GM19193 (cell line): ENCODE results near the gene JSRP1.

Source experiments
- POLR2A ChIP-seq: IDR thresholded peaks from 4 replicates; pipeline ENCODE4 v1.6.1; 2011; ENCODE audit not compliant: insufficient read depth, insufficient read length; ENCODE audit errors: extremely low read depth

Gene JSRP1

DNA sequence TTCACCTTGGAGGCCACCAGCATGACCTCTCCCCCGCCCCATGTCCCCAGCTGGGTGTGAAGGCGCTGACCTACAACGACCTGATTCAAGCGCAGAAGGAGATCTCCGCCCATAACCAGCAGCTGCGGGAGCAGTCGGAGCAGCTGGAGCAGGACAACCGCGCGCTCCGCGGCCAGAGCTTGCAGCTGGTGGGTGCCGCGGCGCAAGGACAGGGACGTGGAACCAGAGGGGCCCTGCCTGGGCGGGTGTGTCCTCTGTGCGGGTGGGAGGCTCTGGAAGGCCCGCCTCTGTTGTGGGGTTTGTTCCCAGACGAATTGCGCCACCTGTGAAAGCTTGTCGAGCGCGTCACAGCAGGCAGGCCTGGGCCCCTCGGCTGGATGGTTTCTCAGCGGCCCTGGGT, 42.4 kb downstream of the JSRP1 start:
- TF ChIP-seq POLR2A = no peak

DNA sequence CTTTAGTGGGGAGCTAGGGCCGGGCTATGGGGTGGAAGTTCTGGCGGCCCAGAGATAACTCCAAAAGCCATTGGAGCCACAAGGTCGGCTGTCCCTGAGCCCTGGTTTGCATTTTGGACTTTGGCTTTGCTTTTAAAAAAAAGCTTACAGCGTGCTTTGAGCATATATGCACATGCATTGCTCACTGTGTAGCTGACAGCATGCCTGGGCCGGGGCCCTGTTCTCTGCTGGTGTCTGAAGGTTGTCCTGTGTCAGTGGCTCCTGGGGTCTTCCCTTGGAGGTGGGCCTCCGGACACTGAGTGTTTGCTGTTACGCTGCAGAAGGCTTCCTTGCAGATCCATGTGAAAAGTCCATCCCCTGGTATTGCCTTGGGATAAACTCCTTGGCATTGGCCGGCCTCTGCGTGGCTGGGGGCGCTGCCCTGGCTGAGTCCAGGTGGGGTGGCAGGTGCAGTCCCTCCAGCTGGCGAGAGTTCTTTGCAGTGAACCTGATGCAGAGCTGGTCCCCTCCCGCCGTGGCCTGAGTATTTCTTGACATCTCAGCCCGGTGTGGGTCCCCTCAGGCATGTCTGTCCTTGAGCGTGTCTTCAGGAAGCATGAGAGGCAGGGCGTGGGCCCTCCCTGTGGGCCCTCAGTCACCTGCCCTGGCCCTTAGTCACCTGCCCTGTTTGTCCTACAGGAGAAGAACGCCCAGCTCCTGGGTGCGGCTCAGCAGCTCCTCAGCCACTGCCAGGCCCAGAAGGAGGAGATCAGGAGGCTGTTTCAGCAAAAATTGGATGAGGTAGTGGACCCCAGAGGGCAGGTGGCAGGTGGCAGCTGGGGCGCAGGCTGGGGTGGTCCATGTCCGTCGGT, 43.1 kb downstream of the JSRP1 start:
- no peak for TF ChIP-seq POLR2A

DNA sequence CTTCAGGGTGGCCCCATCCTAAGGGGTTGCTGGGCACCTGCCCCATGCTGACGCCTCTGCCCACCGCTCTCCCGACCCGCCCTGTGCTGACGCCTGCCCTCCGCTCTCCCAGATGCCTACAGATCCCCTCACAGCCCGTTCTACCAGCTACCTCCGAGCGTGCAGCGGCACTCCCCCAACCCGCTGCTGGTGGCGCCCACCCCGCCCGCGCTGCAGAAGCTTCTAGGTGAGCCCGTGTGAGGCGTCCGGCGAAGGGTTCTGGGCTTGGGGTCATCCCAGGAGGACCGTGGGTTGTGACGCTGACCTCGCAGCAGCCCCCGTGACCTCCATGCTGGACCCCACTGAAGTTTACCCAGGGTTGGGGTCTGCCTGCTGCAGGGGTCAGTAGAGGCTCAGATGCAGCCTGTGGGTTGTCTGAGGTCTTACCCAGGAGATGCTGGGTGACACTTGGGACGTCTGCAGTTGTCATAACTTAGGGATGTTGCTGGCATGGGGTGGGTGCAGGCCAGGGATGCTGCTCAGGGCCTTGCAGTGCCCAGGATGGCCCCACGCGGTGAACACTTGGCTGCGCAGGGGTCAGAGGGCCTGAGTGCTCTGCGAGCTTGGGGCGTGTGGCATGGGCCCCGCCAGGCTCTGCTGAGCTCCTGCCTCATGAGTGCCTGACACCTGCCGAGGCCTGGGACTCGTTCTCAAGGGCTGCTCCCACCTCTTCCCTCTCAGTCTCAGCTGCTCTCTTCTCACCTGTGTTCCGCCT, 45.1 kb downstream of the JSRP1 start:
- no peak for TF ChIP-seq POLR2A

DNA sequence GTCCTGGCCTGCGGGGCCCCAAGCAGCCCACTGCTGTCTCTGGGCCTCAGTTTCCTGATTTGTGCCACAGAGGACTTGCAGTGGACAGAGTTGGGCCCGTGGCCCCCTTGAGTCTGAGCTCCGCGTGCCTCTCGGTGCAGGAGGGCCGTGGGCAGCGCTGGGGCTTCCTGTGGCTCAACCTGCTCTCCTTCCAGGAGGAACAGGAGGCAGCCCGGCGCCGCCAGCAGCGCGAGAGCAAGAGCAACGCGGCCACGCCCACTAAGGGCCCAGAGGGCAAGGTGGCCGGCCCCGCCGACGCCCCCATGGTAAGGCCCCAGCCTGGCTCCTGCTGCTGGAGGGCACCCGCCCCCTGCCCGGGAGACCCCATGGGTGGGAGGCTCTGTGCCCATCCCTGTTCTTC, 46.0 kb downstream of the JSRP1 start:
- no peak for TF ChIP-seq POLR2A

DNA sequence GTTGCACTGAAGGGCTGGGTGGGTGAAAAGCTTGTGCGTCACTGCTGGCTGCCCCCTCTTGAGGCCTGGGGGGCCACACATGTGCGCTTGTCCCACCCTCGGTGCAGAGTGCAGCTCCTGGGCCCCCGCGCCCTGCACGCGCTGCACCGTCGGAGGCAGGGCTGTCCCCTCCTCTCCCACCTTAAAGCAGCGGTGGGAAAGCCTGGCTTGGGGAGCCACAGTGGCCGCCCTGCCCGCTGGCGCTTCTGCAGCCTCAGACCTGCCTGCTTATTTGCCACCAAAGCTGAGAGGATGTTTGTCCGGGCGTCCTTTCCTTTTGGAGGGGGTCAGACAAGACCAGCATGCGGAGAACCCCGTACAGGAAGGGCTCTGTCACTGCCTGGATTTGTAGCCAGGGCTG, 46.8 kb downstream of the JSRP1 start:
- TF ChIP-seq POLR2A = no peak

DNA sequence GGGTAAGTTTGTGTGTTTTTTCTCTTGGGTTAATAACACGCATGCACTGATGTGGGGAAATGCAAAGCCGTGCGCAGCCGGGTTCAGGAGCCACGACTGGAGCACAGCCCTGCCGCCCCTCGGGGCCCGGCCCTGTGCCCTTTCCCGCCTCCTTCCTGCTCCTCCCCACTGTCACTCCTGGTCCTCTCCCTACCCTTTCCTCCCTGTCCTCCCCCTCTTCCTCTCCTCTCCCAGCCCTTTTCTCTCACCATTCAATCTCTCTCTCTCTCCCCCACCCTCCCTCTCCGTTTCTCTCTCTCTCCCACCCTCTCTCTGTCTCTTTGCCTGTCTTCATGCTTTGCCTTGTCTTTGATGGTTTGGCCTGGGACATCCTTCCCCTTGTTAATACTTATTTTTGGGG, 47.2 kb downstream of the JSRP1 start:
- TF ChIP-seq POLR2A = no peak

DNA sequence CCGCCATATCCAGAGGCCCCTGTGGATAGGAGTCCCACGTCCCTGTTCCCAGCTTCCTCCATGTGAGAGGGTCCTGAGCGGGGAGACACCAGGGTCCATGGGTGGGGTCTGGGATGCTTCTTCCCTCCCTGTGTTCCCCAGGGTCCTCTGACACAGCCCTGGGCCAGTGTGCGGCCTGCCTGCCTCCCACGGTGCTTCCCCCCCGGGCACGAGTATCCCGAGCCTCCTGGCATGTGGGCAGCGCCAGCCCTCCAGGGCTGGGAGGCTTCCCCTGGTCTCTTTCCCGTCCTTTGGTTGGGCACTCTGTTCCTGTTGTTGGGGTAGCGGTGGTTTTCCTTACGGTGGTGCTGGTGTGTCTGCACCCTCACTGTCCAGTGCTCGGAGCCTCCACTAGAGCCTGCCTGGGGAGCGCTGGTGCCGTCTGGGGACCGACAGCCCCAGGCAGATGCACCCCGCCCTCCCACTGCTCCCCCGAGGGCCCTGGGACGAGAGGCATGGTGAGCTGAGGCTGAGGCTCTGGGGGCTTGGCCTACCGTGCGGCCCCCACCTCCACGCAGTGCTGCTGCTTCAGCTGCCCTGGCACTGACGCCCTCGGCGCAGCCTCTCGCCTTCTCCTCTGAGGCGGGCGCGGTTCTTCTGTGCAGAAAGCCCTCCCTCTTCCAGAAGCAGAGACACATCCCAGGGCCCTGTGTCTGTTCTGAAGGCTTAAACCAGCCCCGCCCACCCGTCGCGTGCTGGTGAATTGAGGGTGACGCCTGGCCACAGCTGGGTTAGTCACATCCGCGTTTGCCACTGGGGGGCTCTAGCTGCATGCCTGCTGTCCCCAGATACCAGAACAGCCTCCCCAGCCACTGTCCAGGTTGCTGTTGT, 48.0 kb downstream of the JSRP1 start:
- no peak for TF ChIP-seq POLR2A

DNA sequence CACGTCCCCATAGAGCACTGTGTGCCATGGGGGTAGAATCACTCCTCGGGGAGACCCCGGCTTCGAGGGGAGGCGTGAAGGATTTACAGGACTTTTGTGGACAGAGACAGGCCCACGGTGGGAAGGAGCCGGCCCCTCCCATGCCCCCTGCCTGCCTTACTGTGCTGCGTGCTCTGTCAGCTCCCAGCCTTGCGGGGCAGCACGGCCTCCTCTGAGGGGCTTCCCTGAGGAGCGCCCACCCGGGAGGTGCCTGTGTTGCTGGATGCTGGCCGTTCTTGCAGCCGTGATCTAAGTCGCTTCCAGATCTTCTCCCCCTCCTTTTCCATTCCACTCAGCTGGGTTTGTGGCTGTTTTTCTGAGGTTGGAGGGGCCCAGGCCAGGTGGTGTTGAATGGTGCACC, 49.2 kb downstream of the JSRP1 start:
- no peak for TF ChIP-seq POLR2A

DNA sequence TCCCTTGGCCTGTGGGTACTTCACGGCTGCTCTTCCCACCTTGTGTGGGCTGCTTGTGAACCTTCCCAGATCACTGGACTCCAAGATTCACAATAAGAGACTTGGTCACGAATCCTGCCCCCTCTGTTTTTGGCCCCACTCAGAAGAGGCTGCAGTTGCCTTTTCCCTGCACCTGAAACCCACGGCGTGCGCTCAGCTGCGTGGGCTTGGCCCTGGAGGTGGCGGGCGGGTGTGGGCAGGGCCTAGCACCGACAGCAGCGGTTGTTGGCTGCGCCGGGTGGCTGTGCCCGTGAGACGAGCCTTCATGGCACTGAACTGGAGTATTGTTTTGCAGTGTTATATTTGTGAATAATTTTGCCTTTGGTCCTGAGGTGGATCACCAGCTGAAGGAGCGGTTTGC, 53.9 kb downstream of the JSRP1 start:
- no peak for TF ChIP-seq POLR2A
